KG1 (cell line): ENCODE results near the gene AARS1.
"Not testable (repeated sequence)": the region's sequence is repeated elsewhere in the genome, so short reads cannot be mapped to it uniquely, and the experiment has no call there.

Experiments
- DNase-seq: peaks from one replicate; lab custom pipeline; 2025; lab: John Stamatoyannopoulos, UW

AARS1 gene

GRCh38 chr16:70224645-70225044, 64.7 kb downstream of the AARS1 start:
- not testable (repeated sequence) for DNase-seq

DNA sequence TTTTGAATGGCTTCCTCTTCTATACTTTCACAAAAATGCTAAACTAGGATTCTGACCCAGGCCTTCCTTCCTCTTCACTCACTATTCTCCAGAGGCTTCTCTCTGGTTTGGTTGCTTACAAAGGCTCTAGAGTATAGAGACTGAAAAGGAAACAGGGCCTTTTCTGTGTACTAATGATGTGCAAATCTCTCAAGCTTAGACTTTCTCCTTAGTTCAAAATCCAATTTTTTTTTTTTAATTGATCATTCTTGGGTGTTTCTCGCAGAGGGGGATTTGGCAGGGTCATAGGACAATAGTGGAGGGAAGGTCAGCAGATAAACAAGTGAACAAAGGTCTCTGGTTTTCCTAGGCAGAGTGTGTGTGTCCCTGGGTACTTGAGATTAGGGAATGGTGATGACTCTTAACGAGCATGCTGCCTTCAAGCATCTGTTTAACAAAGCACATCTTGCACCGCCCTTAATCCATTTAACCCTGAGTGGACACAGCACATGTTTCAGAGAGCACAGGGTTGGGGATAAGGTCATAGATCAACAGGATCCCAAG, 65.3 kb downstream of the AARS1 start:
- DNase-seq = not testable (repeated sequence)

- DNase-seq = not testable (repeated sequence)
These were observed 66.1 kb downstream of the AARS1 start for GRCh38 chr16:70223216-70223615.

GRCh38 chr16:70222574-70222973, 66.7 kb downstream of the AARS1 start:
- not testable (repeated sequence) for DNase-seq

- DNase-seq = not testable (repeated sequence)
These were observed 70.7 kb downstream of the AARS1 start for GRCh38 chr16:70218586-70218985.

DNA sequence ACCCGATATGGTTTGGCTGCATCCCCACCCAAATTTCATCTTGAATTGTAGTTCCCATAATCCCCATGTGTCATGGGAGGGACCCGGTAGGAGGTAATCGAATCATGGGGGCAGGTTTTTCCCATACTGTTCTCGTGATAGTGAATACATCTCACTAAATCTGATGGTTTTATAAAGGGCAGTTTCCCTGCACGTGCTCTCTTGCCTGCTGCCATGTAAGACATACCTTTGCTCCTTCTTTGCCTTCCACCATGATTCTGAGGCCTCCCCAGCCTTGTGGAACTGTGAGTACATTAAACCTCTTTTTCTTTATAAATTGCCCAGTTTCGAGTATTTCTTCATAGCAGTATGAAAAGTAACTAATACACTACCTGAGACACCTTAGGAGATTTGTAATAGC, 82.9 kb downstream of the AARS1 start:
- DNase-seq = not testable (repeated sequence)

DNA sequence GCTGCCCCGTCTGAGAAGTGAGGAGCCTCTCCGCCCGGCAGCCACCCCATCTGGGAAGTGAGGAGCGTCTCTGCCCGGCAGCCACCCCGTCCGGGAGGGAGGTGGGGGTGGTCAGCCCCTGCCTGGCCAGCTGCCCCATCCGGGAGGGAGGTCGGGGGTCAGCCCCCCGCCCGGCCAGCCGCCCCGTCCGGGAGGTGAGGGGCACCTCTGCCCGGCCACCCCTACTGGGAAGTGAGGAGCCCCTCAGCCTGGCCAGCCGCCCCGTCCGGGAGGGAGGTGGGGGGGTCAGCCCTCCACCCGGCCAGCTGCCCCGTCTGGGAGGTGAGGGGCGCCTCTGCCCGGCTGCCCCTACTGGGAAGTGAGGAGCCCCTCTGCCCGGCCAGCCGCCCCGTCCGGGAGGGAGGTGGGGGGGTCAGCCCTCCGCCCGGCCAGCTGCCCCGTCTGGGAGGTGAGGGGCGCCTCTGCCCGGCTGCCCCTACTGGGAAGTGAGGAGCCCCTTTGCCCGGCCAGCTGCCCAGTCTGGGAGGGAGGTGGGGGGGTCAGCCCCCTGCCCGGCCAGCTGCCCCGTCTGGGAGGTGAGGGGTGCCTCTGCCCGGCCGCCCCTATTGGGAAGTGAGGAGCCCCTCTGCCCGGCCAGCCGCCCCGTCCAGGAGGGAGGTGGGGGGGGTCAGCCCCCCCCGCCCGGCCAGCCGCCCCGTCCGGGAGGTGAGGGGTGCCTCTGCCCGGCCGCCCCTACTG, 84.5 kb downstream of the AARS1 start:
- DNase-seq = not testable (repeated sequence)

DNA sequence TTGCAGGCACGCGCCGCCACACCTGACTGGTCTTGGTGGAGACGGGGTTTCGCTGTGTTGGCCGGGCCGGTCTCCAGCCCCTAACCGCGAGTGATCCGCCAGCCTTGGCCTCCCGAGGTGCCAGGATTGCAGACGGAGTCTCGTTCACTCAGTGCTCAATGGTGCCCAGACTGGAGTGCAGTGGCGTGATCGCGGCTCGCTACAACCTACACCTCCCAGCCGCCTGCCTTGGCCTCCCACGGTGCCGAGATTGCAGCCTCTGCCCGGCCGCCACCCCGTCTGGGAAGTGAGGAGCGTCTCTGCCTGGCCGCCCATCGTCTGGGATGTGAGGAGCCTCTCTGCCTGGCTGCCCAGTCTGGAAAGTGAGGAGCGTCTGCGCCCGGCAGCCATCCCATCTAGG, 85.3 kb downstream of the AARS1 start:
- DNase-seq = not testable (repeated sequence)

GRCh38 chr16:70203508-70203907, 85.8 kb downstream of the AARS1 start:
- not testable (repeated sequence) for DNase-seq
